ENCODE data around the gene SLC35B4.

GRCh38 chr7:134255814-134256213 lies 60.9 kb downstream of the SLC35B4 start:
- TF ChIP-seq CTCF (IDR thresholded peaks at IDR 0.05; ENCODE audit: insufficient read depth, low read depth, low read length) = no peak
- TF ChIP-seq EZH2 (IDR thresholded peaks at IDR 0.05; ENCODE audit: insufficient read depth, low read length) = no peak

All from astrocyte (in vitro differentiated cells and primary cell).